Neutrophil (primary cell): ENCODE results near the gene TNFSF10.

Source experiments
- H3K27ac ChIP-seq: fragments of 200-600 bp; sonication (generic); 2 replicates; pipeline ENCODE4 v1.5.1; 2016; ENCODE audit warnings: mild to moderate bottlenecking, moderate library complexity
- H3K27me3 ChIP-seq: fragments of 200-600 bp; sonication (generic); 2 replicates; pipeline ENCODE4 v1.6.0; 2016; ENCODE audit warnings: mild to moderate bottlenecking
- H3K36me3 ChIP-seq: fragments of 200-600 bp; sonication (generic); 2 replicates; pipeline ENCODE4 v1.5.1; 2017
- H3K4me1 ChIP-seq, 2 experiments: fragments of 200-600 bp in 1 of 2; sonication (generic) in 1 of 2; 1 replicate in 1 of 2; 2 replicates in 1 of 2; pipeline versions ENCODE4 v1.5.1 to v1.6.1; 2013 to 2016; ENCODE audit warnings: low read depth in 1 of 2, low read length in 1 of 2, mild to moderate bottlenecking in 1 of 2, moderate library complexity in 1 of 2; ENCODE audit not compliant: control insufficient read depth in 1 of 2, insufficient read depth in 1 of 2
- H3K4me3 ChIP-seq, 2 experiments: fragments of 200-600 bp in 1 of 2; sonication (generic) in 1 of 2; 1 replicate in 1 of 2; 2 replicates in 1 of 2; pipeline ENCODE4 v1.5.1; 2013 to 2016; ENCODE audit warnings: low read depth in 1 of 2, low read length in 1 of 2, mild to moderate bottlenecking in 1 of 2, moderate library complexity in 1 of 2
- H3K9me3 ChIP-seq: fragments of 200-600 bp; sonication (generic); 2 replicates; pipeline ENCODE4 v1.5.1; 2016
- TF ChIP-seq, protein P1 (sequence below): fragments of 200-600 bp; sonication (generic); IDR thresholded peaks from 2 replicates; pipeline ENCODE4 v1.5.1; 2016; ENCODE audit warnings: antibody characterized with exemption

Gene TNFSF10

DNA sequence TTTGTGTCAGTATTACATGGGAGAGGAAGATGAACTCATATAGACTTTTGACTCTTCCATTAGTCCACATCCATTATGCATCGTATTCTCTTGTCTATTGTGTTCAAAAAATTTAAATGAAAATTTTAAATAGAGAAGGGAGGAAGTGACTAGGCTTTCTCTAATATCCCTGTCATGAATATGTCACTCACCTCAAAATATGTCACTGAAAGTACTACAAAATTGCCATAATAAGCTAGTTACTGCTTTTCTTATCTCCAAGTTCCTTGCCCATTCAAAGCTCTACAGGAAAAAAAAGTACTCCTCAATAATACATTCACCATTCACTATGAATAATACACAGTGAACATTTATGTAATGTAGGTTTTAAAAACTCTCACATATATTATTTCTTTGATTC, 52.6 kb downstream of the TNFSF10 start:
- no peaks in the 10 kb centered on the region for H3K9me3 ChIP-seq
- no peak overlapping the region for H3K4me3 ChIP-seq
- no peaks in the 10 kb centered on the region for H3K36me3 ChIP-seq
- TF ChIP-seq, protein P1, sequence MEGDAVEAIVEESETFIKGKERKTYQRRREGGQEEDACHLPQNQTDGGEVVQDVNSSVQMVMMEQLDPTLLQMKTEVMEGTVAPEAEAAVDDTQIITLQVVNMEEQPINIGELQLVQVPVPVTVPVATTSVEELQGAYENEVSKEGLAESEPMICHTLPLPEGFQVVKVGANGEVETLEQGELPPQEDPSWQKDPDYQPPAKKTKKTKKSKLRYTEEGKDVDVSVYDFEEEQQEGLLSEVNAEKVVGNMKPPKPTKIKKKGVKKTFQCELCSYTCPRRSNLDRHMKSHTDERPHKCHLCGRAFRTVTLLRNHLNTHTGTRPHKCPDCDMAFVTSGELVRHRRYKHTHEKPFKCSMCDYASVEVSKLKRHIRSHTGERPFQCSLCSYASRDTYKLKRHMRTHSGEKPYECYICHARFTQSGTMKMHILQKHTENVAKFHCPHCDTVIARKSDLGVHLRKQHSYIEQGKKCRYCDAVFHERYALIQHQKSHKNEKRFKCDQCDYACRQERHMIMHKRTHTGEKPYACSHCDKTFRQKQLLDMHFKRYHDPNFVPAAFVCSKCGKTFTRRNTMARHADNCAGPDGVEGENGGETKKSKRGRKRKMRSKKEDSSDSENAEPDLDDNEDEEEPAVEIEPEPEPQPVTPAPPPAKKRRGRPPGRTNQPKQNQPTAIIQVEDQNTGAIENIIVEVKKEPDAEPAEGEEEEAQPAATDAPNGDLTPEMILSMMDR, result no peak
- H3K27me3 ChIP-seq, result peaks cover 15% of the 10 kb centered on the region
- H3K4me1 ChIP-seq, result no peaks in the 10 kb centered on the region
- no peak overlapping the region for H3K27ac ChIP-seq

DNA sequence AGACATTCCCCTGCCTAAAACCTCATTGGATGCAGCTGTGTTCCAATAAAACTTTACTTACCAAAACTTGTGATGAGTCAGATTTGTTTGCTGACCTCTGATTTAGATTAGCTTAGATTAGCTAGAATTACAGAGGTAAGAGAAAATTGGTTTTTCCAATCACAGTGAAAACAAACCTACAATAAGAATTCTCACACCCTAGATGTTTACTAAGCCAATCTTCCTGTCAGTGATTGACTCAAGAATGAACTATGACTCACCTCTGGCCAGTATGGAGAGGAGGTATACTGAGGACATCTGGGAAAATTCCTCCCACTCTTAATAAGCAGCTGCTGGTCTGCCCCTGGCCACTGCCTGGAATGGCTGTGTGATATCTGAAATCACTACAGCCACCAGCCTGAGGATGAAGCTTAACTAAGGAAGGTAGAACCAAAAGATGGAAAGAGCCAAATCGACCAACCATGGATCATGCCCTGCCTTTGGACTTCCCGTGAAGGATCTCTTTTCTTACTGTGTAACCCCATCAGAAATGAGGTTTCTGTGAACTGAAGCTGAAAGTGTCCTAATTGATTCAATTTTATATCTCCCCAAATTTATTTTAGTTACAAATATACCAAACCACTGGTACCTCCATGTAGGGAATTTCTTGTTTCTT, 55.9 kb downstream of the TNFSF10 start:
- H3K36me3 ChIP-seq, result no peaks in the 10 kb centered on the region
- H3K27me3 ChIP-seq, result peaks cover 15% of the 10 kb centered on the region
- TF ChIP-seq, protein P1, result no peak
- no peaks in the 10 kb centered on the region for H3K4me1 ChIP-seq
- no peak overlapping the region for H3K27ac ChIP-seq
- H3K9me3 ChIP-seq, result no peaks in the 10 kb centered on the region
- no peak overlapping the region for H3K4me3 ChIP-seq

DNA sequence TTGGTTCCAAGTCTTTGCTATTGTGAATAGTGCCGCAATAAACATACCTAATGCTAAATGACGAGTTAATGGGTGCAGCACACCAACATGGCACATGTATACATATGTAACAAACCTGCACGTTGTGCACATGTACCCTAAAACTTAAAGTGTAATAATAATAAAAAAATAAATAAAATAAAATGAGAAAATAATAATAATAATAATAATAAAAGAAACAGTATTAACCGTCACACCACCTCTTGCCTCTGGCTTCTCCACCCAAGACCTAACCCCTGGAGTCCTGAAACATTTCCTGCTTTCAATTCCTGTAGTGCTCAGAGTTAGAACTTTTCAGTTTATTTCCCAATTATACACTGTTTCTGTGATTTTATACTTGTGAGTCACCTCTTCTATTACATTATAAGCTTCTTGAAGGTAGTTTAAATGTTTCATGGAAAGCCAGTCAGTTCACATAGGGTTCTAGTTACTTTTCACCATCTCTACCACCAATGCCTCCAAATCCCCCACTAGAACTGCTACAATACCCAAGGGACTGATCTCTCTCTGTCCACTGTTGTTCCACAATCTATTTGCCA, 56.6 kb downstream of the TNFSF10 start:
- Histone ChIP-seq H3K36me3 (no peaks in the 10 kb centered on the region), H3K27ac (no peak overlapping the region), H3K4me3 (no peak overlapping the region), H3K4me1 (no peaks in the 10 kb centered on the region), H3K9me3 (no peaks in the 10 kb centered on the region), H3K27me3 (peaks cover 15% of the 10 kb centered on the region)
- TF ChIP-seq, protein P1, result no peak

GRCh38 chr3:172465281-172465680, 57.9 kb downstream of the TNFSF10 start:
- Histone ChIP-seq H3K9me3 (no peaks in the 10 kb centered on the region), H3K4me3 (no peak overlapping the region), H3K4me1 (no peaks in the 10 kb centered on the region), H3K27me3 (peaks cover 15% of the 10 kb centered on the region), H3K27ac (no peak overlapping the region), H3K36me3 (no peaks in the 10 kb centered on the region)
- TF ChIP-seq, protein P1, result no peak

GRCh38 chr3:172464306-172464705, 58.9 kb downstream of the TNFSF10 start:
- Histone ChIP-seq H3K9me3 (no peaks in the 10 kb centered on the region), H3K27ac (no peak overlapping the region), H3K27me3 (peaks cover 18% of the 10 kb centered on the region), H3K4me3 (no peak overlapping the region), H3K4me1 (no peaks in the 10 kb centered on the region), H3K36me3 (no peaks in the 10 kb centered on the region)
- TF ChIP-seq, protein P1, result no peak
